BLaER1 treated with 17β-estradiol and CSF1 and Interleukin-3, amounts not matched to agents 10 nM and 100 nM (cell line): ENCODE measurements around the gene MYH15.

ENCODE experiments used
- H3K27ac ChIP-seq, 11 experiments: shearing (Covaris generic); formaldehyde crosslinking; 2 replicates each; pipeline ENCODE4 v1.8.1; 2022
- H3K27me3 ChIP-seq, 11 experiments: shearing (Covaris generic); formaldehyde crosslinking; 2 replicates each; pipeline ENCODE4 v1.8.1; 2022
- H3K36me3 ChIP-seq, 11 experiments: shearing (Covaris generic); formaldehyde crosslinking; 2 replicates each; pipeline ENCODE4 v1.8.1; 2022
- H3K4me1 ChIP-seq, 10 experiments: shearing (Covaris generic); formaldehyde crosslinking; 2 replicates each; pipeline ENCODE4 v1.8.1; 2022
- H3K4me2 ChIP-seq, 11 experiments: shearing (Covaris generic); formaldehyde crosslinking; 2 replicates each; pipeline ENCODE4 v1.8.1; 2022
- H3K4me3 ChIP-seq, 10 experiments: shearing (Covaris generic); formaldehyde crosslinking; 2 replicates each; pipeline ENCODE4 v1.8.1; 2022
- H3K9ac ChIP-seq, 11 experiments: shearing (Covaris generic); formaldehyde crosslinking; 2 replicates each; pipeline ENCODE4 v1.8.1; 2022
- H3K9me3 ChIP-seq, 11 experiments: shearing (Covaris generic); formaldehyde crosslinking; replicated peaks in 1 of 11; 2 replicates each; pipeline ENCODE4 v1.8.1; 2022
- H4K20me1 ChIP-seq, 11 experiments: shearing (Covaris generic); formaldehyde crosslinking; 2 replicates each; pipeline ENCODE4 v1.8.1; 2022
- Cebpa-rat ChIP-seq, 11 experiments: shearing (Covaris generic); IDR thresholded peaks; 2 replicates each; pipeline ENCODE4 v1.8.1; 2022

The MYH15 gene

DNA sequence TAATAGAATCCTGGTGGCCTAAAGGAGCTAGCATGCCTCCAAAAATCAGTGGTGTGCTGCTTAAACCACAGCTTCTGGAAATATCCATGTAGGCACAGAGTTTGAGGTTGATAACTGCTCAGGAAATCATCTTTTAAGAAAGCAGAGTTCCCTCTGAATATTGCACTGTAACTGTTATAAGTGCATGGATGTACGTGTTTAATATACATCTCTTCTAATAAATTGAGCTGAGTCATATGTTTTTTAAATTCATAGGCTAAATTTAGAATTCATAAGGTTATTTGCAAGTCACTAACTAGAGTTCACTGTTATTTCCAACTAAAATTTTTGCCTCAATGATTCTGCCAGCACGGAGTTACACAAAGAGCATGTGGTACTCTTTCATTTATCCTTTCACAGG, 68.9 kb downstream of the MYH15 start:
- H3K9me3 ChIP-seq, result peaks cover 8 to 14% (median 8%) of the 10 kb centered on the region in 11 experiments; a peak in 20 of 22 replicates
- H3K4me2 ChIP-seq, result no peak overlapping the region
- TF ChIP-seq Cebpa-rat (IDR thresholded peaks at IDR 0.05), result no peak
- H3K4me1 ChIP-seq, result peaks cover 0 to 12% (median 0%) of the 10 kb centered on the region in 10 experiments; a peak in 3 of 20 replicates
- no peaks in the 10 kb centered on the region for H3K27me3 ChIP-seq
- no peak overlapping the region for H3K9ac ChIP-seq
- no peak overlapping the region for H3K4me3 ChIP-seq
- no peak overlapping the region for H3K27ac ChIP-seq
- H4K20me1 ChIP-seq, result no peaks in the 10 kb centered on the region
- H3K36me3 ChIP-seq, result peaks cover 0 to 4% (median 0%) of the 10 kb centered on the region in 11 experiments; a peak in 1 of 22 replicates

DNA sequence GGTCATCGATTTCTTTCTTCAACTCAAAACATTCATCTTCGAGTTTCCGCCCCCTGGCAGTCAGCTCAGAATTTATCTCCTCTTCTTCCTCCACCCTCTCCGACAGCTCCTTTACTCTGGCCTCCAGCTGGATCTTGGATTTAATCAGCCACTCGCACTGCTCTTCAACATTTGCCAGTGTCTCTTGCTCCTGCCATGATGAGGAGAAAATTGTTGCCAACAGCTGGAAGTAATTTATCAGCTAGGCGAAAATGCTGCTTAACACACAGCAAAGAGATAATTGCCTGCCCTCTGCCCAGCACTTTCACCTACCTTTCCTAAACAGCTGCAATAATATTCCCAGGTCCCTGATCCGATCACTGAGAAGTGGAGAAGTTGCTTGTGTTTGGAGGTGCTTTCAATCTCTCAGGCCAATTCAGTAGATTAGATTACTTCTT, 69.3 kb downstream of the MYH15 start:
- no peaks in the 10 kb centered on the region for H3K27me3 ChIP-seq
- H3K4me2 ChIP-seq, result no peak overlapping the region
- H3K9ac ChIP-seq, result no peak overlapping the region
- H3K27ac ChIP-seq, result no peak overlapping the region
- peaks cover 3 to 9% (median 4%) of the 10 kb centered on the region in 11 experiments; a peak in 20 of 22 replicates for H3K9me3 ChIP-seq
- H3K36me3 ChIP-seq, result peaks cover 0 to 1% (median 0%) of the 10 kb centered on the region in 11 experiments; a peak in 1 of 22 replicates
- no peak overlapping the region for H3K4me3 ChIP-seq
- TF ChIP-seq Cebpa-rat (IDR thresholded peaks at IDR 0.05), result no peak
- no peaks in the 10 kb centered on the region for H4K20me1 ChIP-seq
- peaks cover 0 to 10% (median 0%) of the 10 kb centered on the region in 10 experiments; a peak in 3 of 20 replicates for H3K4me1 ChIP-seq

DNA sequence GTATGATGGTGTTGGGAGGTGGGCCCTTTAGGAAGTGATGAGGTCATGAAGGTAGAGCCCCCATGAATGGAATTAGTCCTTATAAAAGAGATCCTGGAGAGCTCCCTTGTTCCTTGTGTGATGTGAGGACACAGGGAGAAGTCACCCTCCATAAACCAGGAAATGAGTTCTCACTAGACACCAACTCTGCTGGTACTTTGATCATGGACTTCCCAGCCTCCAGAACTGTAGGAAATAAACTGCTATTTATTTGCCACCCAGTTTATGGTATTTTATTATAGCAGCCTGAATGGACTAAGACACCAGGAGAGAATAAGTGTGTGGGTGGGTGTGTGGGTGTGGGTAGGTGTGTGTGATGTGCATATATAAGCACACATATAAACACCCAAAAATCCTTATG, 71.9 kb downstream of the MYH15 start:
- Histone ChIP-seq H3K4me2 (no peak overlapping the region), H4K20me1 (no peaks in the 10 kb centered on the region), H3K27me3 (no peaks in the 10 kb centered on the region), H3K36me3 (no peaks in the 10 kb centered on the region), H3K9me3 (peaks cover under 1 to 3% (median 2%) of the 10 kb centered on the region in 11 experiments; a peak in 18 of 22 replicates), H3K9ac (no peak overlapping the region), H3K27ac (no peak overlapping the region), H3K4me3 (no peak overlapping the region), H3K4me1 (no peaks in the 10 kb centered on the region)
- no peak for TF ChIP-seq Cebpa-rat (IDR thresholded peaks at IDR 0.05)

DNA sequence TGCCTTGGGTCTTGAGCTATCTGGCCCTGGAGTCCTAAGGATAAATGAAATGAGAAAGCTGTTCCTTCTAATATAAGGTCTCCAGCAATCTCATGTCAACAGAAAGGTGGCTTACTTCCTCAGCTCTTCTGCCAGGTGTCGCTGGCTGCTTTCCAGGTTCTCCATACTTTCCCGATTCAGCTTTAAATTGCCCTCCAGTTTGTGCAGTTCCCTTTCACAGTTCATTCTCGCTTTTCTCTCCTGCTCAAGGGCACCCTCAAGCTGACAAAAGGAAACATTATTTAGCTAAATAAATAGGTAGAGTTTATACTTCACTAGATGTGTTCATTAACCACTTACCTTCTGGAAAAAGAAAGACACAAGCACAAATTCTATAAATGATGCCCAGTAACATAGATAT, 73.0 kb downstream of the MYH15 start:
- no peaks in the 10 kb centered on the region for H4K20me1 ChIP-seq
- no peak overlapping the region for H3K4me3 ChIP-seq
- no peak overlapping the region for H3K27ac ChIP-seq
- no peaks in the 10 kb centered on the region for H3K27me3 ChIP-seq
- no peak for TF ChIP-seq Cebpa-rat (IDR thresholded peaks at IDR 0.05)
- no peaks in the 10 kb centered on the region for H3K4me1 ChIP-seq
- no peak overlapping the region for H3K9ac ChIP-seq
- peaks cover 0 to 5% (median 0%) of the 10 kb centered on the region in 11 experiments; a peak in 3 of 22 replicates for H3K36me3 ChIP-seq
- peaks cover 12 to 14% (median 13%) of the 10 kb centered on the region in 11 experiments for H3K9me3 ChIP-seq
- no peak overlapping the region for H3K4me2 ChIP-seq

DNA sequence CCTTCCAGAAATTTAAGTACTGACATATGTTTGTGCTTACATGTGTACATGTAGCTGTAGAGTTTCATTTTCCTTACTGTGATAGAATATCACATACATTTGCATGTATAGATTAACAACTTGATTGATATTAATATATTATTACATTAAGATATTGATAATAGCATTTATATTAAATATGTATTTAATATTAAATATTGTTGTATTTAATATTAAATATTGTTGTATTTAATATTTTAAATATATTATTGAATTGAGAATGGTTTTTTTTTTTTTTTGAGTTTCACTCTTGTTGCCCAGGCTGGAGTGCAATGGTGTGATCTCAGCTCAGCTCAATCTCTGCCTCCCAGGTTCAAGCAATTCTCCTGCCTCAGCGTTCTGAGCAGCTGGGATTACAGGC, 76.5 kb downstream of the MYH15 start:
- TF ChIP-seq Cebpa-rat (IDR thresholded peaks at IDR 0.05), result no peak
- Histone ChIP-seq H3K4me1 (no peaks in the 10 kb centered on the region), H3K9ac (no peak overlapping the region), H3K4me3 (no peak overlapping the region), H3K9me3 (peaks cover 17 to 24% (median 22%) of the 10 kb centered on the region in 11 experiments), H3K27ac (no peak overlapping the region), H3K36me3 (peaks cover 0 to 6% (median 0%) of the 10 kb centered on the region in 11 experiments; a peak in 3 of 22 replicates), H3K4me2 (no peak overlapping the region), H4K20me1 (no peaks in the 10 kb centered on the region), H3K27me3 (no peaks in the 10 kb centered on the region)

DNA sequence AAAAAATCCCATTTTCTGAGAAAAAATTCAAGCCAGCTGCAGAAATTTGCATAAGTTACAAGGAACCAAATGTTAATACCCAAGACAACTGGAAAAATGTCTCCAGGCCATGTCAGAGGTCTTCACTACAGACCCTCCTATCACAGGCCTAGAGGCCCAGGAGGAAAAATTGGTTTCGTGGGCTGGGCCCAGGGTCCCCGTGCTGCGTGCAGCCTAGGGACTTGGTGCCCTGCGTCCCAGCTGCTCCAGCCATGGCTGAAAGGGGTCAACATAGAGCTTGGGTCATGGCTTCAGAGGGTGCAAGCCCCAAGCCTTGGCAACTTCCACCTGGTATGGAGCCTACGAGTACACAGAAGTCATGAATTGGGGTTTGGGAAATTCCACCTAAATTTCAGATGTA, 78.0 kb downstream of the MYH15 start:
- peaks cover 0 to 6% (median 0%) of the 10 kb centered on the region in 10 experiments; a peak in 1 of 20 replicates for H3K4me1 ChIP-seq
- no peak for TF ChIP-seq Cebpa-rat (IDR thresholded peaks at IDR 0.05)

DNA sequence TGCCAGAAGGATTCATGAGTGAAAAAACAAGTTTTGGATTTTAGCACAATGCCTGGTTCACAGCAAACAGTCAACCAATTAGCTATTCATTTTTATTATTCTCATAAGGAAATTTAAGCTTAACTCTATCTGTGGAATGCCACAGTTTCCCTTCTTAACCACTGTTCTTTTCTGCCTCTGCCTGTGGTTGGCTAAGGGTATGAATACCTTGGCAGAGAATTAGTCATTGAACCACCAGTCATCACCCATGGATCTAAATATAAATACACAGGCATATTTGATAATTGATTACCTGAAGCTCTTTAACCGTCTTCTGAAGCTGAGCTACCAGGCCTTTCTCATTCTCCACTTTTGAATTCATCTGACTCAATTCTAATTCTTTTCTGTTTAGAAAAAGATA, 79.9 kb downstream of the MYH15 start:
- Histone ChIP-seq H3K4me2 (no peak overlapping the region), H3K9me3 (peaks cover 17 to 24% (median 22%) of the 10 kb centered on the region in 11 experiments), H3K27me3 (no peaks in the 10 kb centered on the region), H3K9ac (no peak overlapping the region), H3K36me3 (peaks cover 0 to 6% (median 0%) of the 10 kb centered on the region in 11 experiments; a peak in 3 of 22 replicates), H3K4me3 (no peak overlapping the region), H3K27ac (no peak overlapping the region), H3K4me1 (peaks cover 0 to 6% (median 0%) of the 10 kb centered on the region in 10 experiments; a peak in 1 of 20 replicates), H4K20me1 (no peaks in the 10 kb centered on the region)
- TF ChIP-seq Cebpa-rat (IDR thresholded peaks at IDR 0.05), result no peak

More for the DNA sequence above, 78.0 kb downstream of the MYH15 start:
- Histone ChIP-seq H3K4me2 (no peak overlapping the region), H3K27ac (no peak overlapping the region), H3K9me3 (peaks cover 17 to 24% (median 22%) of the 10 kb centered on the region in 11 experiments), H4K20me1 (no peaks in the 10 kb centered on the region), H3K36me3 (peaks cover 0 to 6% (median 0%) of the 10 kb centered on the region in 11 experiments; a peak in 3 of 22 replicates), H3K4me3 (no peak overlapping the region), H3K27me3 (no peaks in the 10 kb centered on the region), H3K9ac (no peak overlapping the region)

DNA sequence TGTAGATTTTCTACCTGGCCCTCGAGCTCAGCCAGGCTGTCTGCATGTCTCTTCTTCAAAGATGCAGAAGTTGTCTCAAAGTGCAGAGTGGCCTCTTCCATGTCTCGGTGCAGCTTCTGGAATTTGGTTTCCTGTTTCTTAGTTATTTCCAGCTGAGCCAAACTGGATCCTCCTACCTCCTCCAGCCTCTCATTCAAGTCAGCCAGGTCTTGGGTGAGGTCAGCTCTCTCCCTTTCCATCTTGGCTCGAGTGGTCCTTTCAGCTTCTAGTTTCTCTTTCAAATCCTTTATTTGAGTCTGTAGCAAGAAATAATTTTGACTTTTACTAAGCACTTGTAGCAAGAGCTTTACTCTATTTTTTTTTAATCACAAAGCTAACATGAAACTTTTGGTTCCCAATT, 81.8 kb downstream of the MYH15 start:
- Histone ChIP-seq H3K4me2 (peak overlapping the region in 1 of 11 experiments; percentile 29; a peak in 1 of 22 replicates), H3K4me3 (no peak overlapping the region), H3K27ac (no peak overlapping the region), H3K4me1 (peaks cover 0 to 6% (median 0%) of the 10 kb centered on the region in 10 experiments; a peak in 2 of 20 replicates), H3K9ac (no peak overlapping the region), H3K27me3 (no peaks in the 10 kb centered on the region), H4K20me1 (no peaks in the 10 kb centered on the region), H3K36me3 (peaks cover 0 to 6% (median 0%) of the 10 kb centered on the region in 11 experiments; a peak in 3 of 22 replicates), H3K9me3 (peaks cover 16 to 22% (median 20%) of the 10 kb centered on the region in 11 experiments)
- TF ChIP-seq Cebpa-rat (IDR thresholded peaks at IDR 0.05), result no peak

DNA sequence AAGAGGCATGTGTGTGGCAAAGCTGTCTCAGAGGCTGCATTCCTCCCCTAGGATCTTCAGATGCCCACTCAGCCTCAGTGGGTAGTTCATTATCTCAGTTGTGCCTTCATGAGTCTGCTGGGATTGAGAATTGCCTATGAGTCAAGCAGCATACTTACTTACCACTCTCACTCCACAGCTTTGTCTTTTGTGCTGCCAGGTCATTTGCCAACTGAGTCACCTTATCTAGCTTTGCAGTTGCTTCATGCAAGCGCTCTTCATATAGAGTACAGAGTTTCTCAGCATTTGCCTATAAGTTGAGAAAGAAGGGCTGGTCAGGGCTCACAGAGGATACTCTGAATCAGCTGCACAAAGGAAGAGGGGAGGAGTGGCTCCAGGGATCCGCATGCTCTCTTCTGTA, 89.5 kb downstream of the MYH15 start:
- Histone ChIP-seq H3K4me3 (no peak overlapping the region), H4K20me1 (no peaks in the 10 kb centered on the region), H3K9ac (no peak overlapping the region), H3K27ac (no peak overlapping the region), H3K9me3 (0 out of 22 replicates have a peak, but pooled peaks cover 0 to 2% (median 0%) of the 10 kb centered on the region in 11 experiments), H3K4me1 (peaks cover 0 to 9% (median 6%) of the 10 kb centered on the region in 10 experiments; a peak in 10 of 20 replicates), H3K4me2 (no peak overlapping the region), H3K27me3 (no peaks in the 10 kb centered on the region), H3K36me3 (no peaks in the 10 kb centered on the region)
- TF ChIP-seq Cebpa-rat (IDR thresholded peaks at IDR 0.05), result no peak
